HPDE6-E6E7 (cell line): Measurements from ENCODE around the gene ARFIP1.
"Not testable (repeated sequence)": the region's sequence is repeated elsewhere in the genome, so short reads cannot be mapped to it uniquely, and the experiment has no call there.

Experiments used
- DNase-seq: peaks from one replicate; pipeline ENCODE4 v3.0.0; 2011; ENCODE audit warnings: missing footprints; ENCODE audit errors: extremely low spot score

The ARFIP1 gene

GRCh38 chr4:152779513-152780266 is at the start of gene ARFIP1, which contains the start of gene TIGD4:
Gene ARFIP1 (plus strand): TSS chr4:152779954. CDS start chr4:152829634, 49,680 bp downstream.
Gene TIGD4 (minus strand): TSS chr4:152779730. CDS start chr4:152771004, 8,726 bp downstream.
- peak; percentile 98 for DNase-seq

- DNase-seq = no peak
Measured at GRCh38 chr4:152731997-152732396, 47.8 kb upstream of the ARFIP1 start.

GRCh38 chr4:152734015-152734698 is 45.6 kb upstream of the ARFIP1 start:
- DNase-seq = no peak

GRCh38 chr4:152734699-152735050 is 45.1 kb upstream of the ARFIP1 start:
- DNase-seq = no peak

GRCh38 chr4:152735396-152735859 is 44.3 kb upstream of the ARFIP1 start:
- no peak for DNase-seq

- no peak for DNase-seq
Measured at GRCh38 chr4:152735906-152736305, 43.8 kb upstream of the ARFIP1 start.

- DNase-seq = no peak
Measured at GRCh38 chr4:152738827-152739226, 40.9 kb upstream of the ARFIP1 start.

GRCh38 chr4:152747444-152747843 is 32.3 kb upstream of the ARFIP1 start:
- DNase-seq = peak; percentile 26

GRCh38 chr4:152748619-152749018 is 31.1 kb upstream of the ARFIP1 start:
- no peak for DNase-seq

GRCh38 chr4:152763796-152764195 is 16.0 kb upstream of the ARFIP1 start:
- DNase-seq = no peak

- not testable (repeated sequence) for DNase-seq
Measured at GRCh38 chr4:152765069-152765737, 14.6 kb upstream of the ARFIP1 start.

- no peak for DNase-seq
Measured at GRCh38 chr4:152771741-152772533, 7.8 kb upstream of the ARFIP1 start.

- DNase-seq = no peak
Measured at GRCh38 chr4:152773339-152773738, 6.4 kb upstream of the ARFIP1 start.

GRCh38 chr4:152773953-152774352 is 5.8 kb upstream of the ARFIP1 start:
- no peak for DNase-seq

- DNase-seq = no peak
Measured at GRCh38 chr4:152776352-152776751, 3.4 kb upstream of the ARFIP1 start.

- no peak for DNase-seq
Measured at GRCh38 chr4:152777488-152777887, 2.3 kb upstream of the ARFIP1 start.

- DNase-seq = peak; percentile 4
Measured at GRCh38 chr4:152778656-152779512, 870 bp upstream of the ARFIP1 start.

- DNase-seq = peak; percentile 9
Measured at GRCh38 chr4:152780267-152780778, 569 bp downstream of the ARFIP1 start.

- DNase-seq = no peak
Measured at GRCh38 chr4:152784490-152785350, 5.0 kb downstream of the ARFIP1 start.
